Osteocyte (in vitro differentiated cells): ENCODE measurements around the gene GPS1. TPM values are rescaled to one million over a fixed set of nuclear protein-coding genes. Genes with fewer than 3 reads are reported as not detected.

Source experiments
- DNase-seq: peaks from one replicate; pipeline ENCODE4 v3.0.0; 2021; ENCODE audit warnings: mixed read lengths; ENCODE audit not compliant: unreplicated experiment; ENCODE audit errors: extremely low spot score
- H3K27ac Mint-ChIP-seq: one replicate; pipeline ENCODE4 v1.8.0; 2021; ENCODE audit warnings: mild to moderate bottlenecking, mixed read lengths; ENCODE audit not compliant: unreplicated experiment
- H3K27me3 Mint-ChIP-seq: one replicate; pipeline ENCODE4 v1.8.0; 2021; ENCODE audit warnings: mixed read lengths; ENCODE audit not compliant: unreplicated experiment
- H3K36me3 Mint-ChIP-seq: one replicate; pipeline ENCODE4 v1.8.0; 2021; ENCODE audit warnings: mixed read lengths; ENCODE audit not compliant: unreplicated experiment
- H3K4me1 Mint-ChIP-seq: one replicate; pipeline ENCODE4 v1.8.0; 2021; ENCODE audit warnings: mixed read lengths; ENCODE audit not compliant: unreplicated experiment
- H3K4me3 Mint-ChIP-seq: one replicate; pipeline ENCODE4 v1.8.0; 2021; ENCODE audit warnings: mild to moderate bottlenecking, moderate library complexity, mixed read lengths; ENCODE audit not compliant: unreplicated experiment
- H3K9me3 Mint-ChIP-seq: one replicate; pipeline ENCODE4 v1.8.0; 2021; ENCODE audit warnings: mixed read lengths; ENCODE audit not compliant: unreplicated experiment
- total RNA-seq: library from RNA; stranded (reverse); gene quantifications from 2 replicates; pipeline ENCODE4 v1.2.1, GENCODE V29; 2021
- TF ChIP-seq, protein P1 (sequence below): fragments of 200-600 bp; sonication (generic); IDR thresholded peaks from 2 replicates; pipeline ENCODE4 v1.5.0; 2021; ENCODE audit warnings: antibody characterized with exemption, mild to moderate bottlenecking, moderate library complexity

Gene GPS1
- total RNA-seq, 1 donor from 2014 or later = 108 TPM

DNA sequence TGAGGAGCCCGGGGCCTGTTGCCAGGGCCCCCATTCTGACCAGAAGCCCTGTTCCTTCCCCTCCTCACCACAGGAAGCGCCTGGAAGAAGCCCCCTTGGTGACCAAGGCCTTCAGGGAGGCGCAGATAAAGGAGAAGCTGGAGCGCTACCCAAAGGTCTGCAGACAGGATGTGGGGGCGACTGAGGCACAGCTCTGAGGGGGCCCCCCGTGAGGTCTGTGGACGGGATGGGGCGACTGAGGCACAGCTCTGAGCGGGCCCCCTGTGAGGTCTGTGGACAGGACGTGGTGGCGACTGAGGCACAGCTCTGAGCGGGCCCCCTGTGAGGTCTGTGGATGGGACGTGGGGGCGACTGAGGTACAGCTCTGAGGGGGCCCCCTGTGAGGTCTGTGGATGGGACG lies 42.3 kb upstream of the GPS1 start:
- Mint-ChIP-seq H3K36me3 (no peaks in the 10 kb centered on the region), H3K4me3 (no peak overlapping the region), H3K27ac (no peak overlapping the region), H3K27me3 (no peaks in the 10 kb centered on the region), H3K4me1 (peaks cover 9% of the 10 kb centered on the region), H3K9me3 (no peaks in the 10 kb centered on the region)
- no peak for DNase-seq
- TF ChIP-seq, protein P1, sequence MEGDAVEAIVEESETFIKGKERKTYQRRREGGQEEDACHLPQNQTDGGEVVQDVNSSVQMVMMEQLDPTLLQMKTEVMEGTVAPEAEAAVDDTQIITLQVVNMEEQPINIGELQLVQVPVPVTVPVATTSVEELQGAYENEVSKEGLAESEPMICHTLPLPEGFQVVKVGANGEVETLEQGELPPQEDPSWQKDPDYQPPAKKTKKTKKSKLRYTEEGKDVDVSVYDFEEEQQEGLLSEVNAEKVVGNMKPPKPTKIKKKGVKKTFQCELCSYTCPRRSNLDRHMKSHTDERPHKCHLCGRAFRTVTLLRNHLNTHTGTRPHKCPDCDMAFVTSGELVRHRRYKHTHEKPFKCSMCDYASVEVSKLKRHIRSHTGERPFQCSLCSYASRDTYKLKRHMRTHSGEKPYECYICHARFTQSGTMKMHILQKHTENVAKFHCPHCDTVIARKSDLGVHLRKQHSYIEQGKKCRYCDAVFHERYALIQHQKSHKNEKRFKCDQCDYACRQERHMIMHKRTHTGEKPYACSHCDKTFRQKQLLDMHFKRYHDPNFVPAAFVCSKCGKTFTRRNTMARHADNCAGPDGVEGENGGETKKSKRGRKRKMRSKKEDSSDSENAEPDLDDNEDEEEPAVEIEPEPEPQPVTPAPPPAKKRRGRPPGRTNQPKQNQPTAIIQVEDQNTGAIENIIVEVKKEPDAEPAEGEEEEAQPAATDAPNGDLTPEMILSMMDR = no peak

DNA sequence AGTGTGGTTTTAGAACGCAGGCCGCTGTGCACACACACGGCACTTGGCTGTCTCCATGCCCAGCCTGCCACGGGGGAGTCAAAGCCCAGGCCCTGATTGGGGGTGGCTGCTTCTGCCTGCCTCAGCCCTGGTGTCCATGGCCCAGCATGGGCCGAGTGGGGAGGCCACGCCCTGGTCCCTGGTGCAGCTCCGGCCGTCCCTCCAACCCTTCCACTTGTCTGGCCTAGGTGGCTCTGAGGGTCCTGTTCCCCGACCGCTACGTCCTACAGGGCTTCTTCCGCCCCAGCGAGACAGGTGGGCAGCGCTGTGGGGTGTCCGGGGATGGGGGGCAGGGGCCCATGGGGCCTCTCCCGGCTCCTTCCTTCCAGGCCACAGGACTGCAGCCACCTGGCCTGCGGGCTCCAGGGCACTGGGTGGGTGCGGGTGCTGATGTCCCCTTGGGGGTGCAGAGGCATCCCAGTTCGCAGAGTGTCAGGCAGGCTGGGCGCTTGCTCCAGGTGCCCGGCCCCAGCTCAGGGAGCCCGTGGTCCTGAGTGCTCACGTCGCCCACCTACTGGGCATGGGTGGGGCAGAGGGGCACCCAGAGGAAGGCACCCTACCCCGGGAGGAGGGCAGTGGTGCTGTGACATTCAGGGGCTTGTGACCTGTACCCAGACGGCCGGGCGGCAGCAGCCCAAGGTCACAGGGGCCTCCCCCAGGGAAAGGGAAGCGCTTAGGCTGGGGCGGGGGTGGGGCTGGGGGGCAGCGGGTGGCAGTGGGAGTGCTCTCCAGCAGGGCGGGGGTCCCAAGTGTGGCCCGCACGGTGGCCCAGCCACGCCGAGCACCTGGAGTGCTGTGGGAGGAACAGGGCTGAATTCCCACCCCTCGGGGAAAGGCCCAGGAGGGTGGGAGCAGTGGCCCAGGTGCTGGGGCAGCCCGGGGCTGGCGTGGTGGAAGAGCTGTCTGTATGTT lies 40.8 kb upstream of the GPS1 start:
- H3K27ac Mint-ChIP-seq = no peak overlapping the region
- DNase-seq = no peak
- H3K36me3 Mint-ChIP-seq = no peaks in the 10 kb centered on the region
- no peak overlapping the region for H3K4me3 Mint-ChIP-seq
- no peaks in the 10 kb centered on the region for H3K9me3 Mint-ChIP-seq
- H3K4me1 Mint-ChIP-seq = peaks cover 10% of the 10 kb centered on the region
- TF ChIP-seq, protein P1 = no peak
- no peaks in the 10 kb centered on the region for H3K27me3 Mint-ChIP-seq

DNA sequence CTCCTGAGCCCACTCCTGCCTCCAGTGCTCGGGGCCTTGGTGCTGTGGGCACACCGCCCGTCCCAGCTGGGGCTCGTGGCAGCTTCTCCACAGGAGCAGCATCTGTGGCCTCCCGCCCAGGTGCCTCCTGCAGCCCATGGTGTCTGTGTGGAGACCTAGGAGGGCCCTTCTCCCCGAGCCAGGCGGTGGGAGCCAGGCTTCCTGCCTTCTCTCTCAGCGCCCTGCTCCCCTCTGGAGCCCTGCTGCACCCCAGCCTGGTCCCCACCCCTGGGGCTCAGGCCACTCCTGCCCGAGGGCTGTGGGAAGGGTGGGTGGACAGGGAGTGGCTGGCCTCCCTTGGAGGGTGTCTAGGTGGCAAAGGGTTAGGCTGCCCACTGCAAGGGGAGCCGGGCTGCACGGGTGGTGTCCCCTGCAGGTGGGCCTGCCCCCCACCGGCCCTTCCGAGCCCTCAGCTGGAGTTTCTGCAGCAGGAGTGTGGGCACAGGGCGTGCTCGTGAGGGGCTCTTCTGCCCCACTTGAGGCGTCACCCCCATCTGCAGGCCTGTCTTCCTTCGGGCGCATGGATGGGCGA lies 40.0 kb upstream of the GPS1 start:
- no peaks in the 10 kb centered on the region for H3K9me3 Mint-ChIP-seq
- H3K4me1 Mint-ChIP-seq = peaks cover 10% of the 10 kb centered on the region
- H3K27ac Mint-ChIP-seq = no peak overlapping the region
- H3K36me3 Mint-ChIP-seq = no peaks in the 10 kb centered on the region
- TF ChIP-seq, protein P1 = no peak
- H3K4me3 Mint-ChIP-seq = no peak overlapping the region
- DNase-seq = no peak
- no peaks in the 10 kb centered on the region for H3K27me3 Mint-ChIP-seq

DNA sequence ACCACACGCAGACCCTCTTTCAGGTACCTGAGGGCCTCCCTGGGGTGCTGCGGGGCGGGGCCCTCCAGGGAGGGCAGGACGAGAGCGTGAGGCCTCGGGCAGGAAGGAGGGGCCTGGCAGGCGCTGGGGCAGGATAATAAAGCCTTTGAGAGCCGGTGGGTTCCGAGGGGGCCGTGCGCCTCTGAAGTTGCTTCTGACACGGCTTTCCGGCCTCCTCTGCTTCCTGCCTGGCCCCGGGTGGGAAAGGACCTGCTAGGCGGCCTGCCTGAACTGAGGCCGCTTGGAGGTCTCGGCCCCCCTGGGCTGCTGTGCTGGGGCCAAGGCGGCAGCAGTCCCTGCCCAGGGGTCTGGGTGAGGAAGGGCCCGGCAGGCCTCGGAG lies 39.4 kb upstream of the GPS1 start:
- no peak for DNase-seq
- H3K27ac Mint-ChIP-seq = no peak overlapping the region
- H3K9me3 Mint-ChIP-seq = no peaks in the 10 kb centered on the region
- H3K4me1 Mint-ChIP-seq = peaks cover 10% of the 10 kb centered on the region
- no peaks in the 10 kb centered on the region for H3K27me3 Mint-ChIP-seq
- peaks cover under 1% of the 10 kb centered on the region for H3K36me3 Mint-ChIP-seq
- TF ChIP-seq, protein P1 = no peak
- no peak overlapping the region for H3K4me3 Mint-ChIP-seq

DNA sequence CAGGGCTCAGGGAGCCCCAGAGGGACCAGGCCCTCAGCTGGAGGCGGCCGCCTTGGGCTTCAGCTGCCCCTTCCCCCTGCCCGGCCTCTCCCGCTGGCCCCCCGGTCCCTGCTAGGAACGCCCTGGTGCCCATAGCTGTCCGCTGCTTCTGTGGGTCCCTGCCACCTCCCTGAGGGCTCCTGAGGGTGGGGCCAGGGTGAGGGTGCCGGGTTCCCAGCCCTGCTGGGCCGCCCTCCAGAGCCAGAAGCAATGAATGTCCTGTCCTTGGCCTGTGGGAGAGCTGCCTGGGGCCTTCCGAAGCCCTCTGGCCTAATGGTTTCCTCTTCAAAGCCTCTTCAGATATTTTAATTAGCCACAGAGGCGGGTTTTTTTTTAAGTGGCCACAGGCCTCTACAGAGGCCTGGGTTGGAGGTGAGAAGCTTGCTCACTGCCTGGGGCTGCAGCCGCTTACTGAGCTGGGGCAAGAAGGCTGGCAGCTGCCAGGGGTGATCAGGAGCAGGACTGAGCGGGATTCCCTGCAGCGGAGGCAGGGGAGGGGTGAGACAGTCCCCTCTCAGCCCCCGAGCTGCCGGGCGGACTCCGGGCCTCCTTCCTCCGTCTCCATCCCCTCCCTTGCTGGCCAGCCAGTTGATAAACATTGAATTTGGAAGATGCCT lies 38.9 kb upstream of the GPS1 start:
- no peaks in the 10 kb centered on the region for H3K9me3 Mint-ChIP-seq
- H3K4me1 Mint-ChIP-seq = peaks cover 10% of the 10 kb centered on the region
- TF ChIP-seq, protein P1 = no peak
- peaks cover 2% of the 10 kb centered on the region for H3K36me3 Mint-ChIP-seq
- no peaks in the 10 kb centered on the region for H3K27me3 Mint-ChIP-seq
- no peak overlapping the region for H3K27ac Mint-ChIP-seq
- no peak overlapping the region for H3K4me3 Mint-ChIP-seq
- DNase-seq = no peak
